Activated T-cell treated with anti-CD3 and anti-CD28 coated beads for 4 hours (primary cell): ENCODE measurements around the gene FGF12.

Experiments
- DNase-seq: peaks from one replicate; pipeline ENCODE4 v3.0.0-alpha.2; 2020

The FGF12 gene

GRCh38 chr3:192253138-192253887, 474.0 kb downstream of the FGF12 start:
- no peak for DNase-seq

DNA sequence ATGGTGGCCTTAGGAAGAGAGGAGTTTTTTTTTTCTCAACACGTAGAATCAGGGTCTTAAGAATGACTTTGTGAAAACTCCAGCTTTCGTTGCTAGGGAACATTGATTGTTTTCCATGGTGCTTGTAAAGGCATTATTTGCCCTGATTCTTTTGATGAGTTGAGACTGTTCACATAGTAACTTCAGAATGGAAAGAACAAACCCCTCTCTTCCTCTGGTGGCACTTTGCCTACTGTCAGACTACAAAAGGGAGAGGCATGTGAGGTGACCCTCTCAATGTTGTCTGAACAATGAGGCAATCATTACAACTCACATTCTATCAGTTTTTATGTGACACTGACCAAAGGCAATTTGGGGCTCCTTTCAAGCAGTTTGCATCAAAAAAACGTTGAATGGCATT, 477.8 kb downstream of the FGF12 start:
- no peak for DNase-seq

- DNase-seq = no peak
These were observed 480.3 kb downstream of the FGF12 start for GRCh38 chr3:192246847-192247559.

DNA sequence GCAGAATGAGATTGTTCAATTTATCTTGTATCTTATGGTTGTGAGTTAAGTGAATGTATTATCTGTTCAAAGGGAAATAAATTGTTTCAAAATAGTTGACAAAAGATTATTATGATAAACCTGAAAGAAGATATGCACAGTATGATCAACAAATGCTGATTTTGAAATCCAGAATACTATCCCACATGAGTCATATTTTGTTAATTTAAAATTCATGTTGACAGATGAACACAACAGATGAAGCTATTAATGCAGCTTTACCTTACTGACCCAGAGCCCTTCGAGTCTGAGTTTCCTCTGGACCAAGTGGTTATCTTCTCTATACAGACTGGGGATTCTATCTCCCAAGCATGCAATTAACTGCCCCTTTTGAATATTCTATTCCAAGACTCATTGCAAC, 482.8 kb downstream of the FGF12 start:
- DNase-seq = no peak

DNA sequence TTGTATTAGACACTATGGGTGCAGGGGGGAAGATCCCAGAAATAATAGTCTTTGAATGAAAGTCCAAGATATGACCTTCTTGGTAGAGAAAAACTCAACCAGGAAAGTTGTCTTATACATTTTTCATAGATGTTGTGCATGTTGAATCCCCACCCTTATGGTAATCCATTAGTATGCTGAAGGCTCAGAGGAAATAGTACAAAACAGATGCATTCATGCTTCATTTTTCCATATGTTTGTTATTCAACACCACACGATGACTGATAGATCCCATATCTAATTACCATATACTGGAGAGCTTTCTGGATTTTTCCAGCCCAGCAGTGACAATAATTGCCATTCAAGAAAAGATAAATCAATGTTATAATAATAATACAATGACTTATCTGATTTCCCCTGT, 487.4 kb downstream of the FGF12 start:
- no peak for DNase-seq

- no peak for DNase-seq
These were observed 489.2 kb downstream of the FGF12 start for GRCh38 chr3:192237992-192238608.

DNA sequence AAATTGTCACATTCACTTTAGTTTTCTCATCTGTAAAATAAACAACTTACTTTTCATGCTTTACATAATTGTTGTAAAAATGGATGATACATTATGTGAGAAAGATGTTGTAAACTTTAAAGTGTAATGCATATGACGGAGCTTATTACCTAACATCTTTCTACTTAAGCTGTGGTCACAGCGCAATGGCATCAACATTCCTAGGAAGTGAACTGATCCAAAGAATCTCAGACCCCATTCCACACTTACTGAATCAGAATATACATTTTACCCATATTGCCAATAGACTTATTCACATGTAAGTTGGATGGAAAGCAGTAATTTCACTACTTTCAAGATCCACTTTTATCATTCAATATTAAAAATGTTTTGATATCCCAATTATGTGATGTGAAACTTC, 497.5 kb downstream of the FGF12 start:
- DNase-seq = no peak

- no peak for DNase-seq
These were observed 502.6 kb downstream of the FGF12 start for GRCh38 chr3:192224634-192225155.

GRCh38 chr3:192223815-192224214, 503.5 kb downstream of the FGF12 start:
- DNase-seq = no peak

DNA sequence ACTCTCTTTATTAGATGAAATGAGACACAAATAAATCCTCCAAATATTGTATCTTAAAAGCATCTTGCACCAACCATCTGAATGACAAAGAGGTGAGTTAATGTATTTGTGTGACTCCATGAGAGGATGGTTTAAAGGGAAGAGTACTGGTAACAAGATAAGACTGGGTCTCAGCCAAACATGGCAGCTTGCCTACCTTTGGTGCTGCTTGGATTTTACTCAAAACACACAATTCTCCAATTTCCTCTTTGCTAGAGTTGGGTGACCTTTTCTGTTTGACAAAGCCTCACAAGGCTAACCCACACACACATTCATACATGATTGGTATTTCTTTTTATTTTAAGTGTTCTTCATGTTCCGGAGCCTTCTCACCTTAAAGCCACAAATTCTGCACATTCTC, 506.4 kb downstream of the FGF12 start:
- no peak for DNase-seq

- no peak for DNase-seq
These were observed 507.4 kb downstream of the FGF12 start for GRCh38 chr3:192219926-192220325.

GRCh38 chr3:192216067-192216466, 511.3 kb downstream of the FGF12 start:
- no peak for DNase-seq

- DNase-seq = no peak
These were observed 514.4 kb downstream of the FGF12 start for GRCh38 chr3:192212979-192213378.

DNA sequence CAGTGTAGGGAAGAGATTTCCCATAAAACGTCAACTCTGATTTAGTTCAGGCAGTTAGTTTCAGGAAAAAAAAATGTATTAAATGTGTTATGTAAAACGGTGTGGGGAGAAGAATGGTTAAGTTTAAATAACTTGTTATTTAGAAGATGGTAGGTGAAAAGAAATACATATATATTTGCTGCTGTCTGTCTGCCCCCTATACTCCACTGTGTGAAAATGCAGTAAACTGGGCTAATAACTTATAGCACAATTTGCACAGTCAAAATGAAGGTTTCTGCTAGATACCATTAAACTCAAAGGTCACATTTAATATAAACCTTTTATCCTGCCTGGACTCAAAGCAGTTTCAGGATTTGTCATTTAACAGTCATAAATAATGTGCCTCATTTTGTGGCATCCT, 515.0 kb downstream of the FGF12 start:
- no peak for DNase-seq

DNA sequence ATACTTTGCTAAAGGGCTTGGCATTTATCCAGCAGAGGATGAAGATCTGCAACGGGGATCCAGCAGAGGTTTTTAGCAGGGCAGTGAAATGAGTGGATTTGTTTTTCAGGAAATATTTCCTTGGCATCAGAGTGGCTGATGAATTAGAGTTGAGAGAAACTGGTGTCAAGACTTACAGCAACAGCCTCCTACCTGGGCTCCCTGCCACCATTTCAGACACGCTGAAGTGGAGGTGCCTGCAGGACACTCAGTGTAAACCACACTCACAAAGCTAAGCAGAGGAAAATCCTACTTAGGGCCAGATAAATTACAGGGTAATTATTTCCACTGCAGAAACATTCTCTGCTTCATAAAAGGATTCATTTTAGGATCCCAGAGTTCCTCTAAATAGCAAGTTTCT, 519.7 kb downstream of the FGF12 start:
- DNase-seq = no peak

DNA sequence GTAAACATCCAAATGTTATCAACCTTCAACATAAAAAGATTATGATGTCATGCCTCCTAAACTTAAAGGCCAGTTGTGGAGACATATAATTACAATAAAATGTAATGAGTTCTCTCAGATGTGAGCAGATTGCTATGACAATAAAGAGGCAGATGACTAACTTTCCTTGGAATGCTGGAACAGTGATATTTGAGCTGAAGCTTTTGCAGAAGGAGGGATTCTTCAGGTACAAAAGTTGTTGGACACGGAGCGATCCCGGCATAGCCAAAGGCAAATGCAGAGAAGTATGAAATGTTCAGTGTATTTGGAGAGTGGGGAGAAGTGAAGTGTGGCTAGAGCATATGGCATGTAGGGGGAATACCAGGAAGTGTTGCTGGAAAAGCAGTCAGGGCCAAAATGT, 520.1 kb downstream of the FGF12 start:
- no peak for DNase-seq

DNA sequence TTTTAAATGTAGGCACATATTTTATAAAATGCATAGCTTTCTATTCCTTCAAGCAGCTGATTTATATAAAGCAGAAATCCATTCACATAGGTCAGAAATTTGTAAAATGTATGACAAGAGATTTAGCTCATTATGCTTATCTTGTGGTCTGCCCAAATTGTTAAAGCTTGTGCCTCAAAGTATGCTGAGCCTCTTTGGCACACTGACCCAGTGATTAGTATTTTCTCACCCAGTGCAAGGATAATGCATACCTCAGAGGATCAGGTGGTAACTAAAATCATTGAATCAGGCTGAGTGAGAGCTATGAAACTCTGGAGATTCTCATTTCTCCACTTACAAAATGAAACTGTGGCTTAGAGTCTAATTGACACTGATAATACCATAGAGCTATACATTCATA, 533.3 kb downstream of the FGF12 start:
- DNase-seq = no peak

- DNase-seq = no peak
These were observed 539.0 kb downstream of the FGF12 start for GRCh38 chr3:192188218-192188835.

DNA sequence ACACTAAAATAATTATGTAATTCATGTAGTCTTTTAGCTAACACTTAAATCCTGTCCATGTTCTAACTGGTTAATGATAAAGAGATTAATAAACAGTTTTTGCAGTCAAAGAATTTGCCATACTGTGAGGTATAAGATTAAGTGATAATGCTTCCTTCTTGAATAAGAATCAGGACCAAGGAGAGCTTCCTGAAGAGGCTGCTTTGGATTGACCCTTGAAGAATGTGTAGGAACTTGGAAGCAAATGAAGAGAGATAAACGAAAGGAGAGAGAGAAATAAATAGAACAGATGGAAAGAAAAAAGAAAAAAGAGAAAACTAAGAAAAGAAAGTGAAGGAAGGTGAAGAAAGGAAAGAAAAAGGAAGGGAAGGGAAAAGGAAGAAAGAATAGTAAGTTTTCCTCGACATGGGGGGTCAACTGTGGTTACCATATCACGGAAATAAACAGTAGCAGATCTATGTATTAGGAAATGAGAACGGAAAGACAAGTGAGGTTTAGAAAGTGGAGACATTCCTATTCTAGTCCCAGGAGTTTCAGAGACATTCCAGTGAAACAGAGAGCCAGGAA, 539.8 kb downstream of the FGF12 start:
- DNase-seq = no peak

DNA sequence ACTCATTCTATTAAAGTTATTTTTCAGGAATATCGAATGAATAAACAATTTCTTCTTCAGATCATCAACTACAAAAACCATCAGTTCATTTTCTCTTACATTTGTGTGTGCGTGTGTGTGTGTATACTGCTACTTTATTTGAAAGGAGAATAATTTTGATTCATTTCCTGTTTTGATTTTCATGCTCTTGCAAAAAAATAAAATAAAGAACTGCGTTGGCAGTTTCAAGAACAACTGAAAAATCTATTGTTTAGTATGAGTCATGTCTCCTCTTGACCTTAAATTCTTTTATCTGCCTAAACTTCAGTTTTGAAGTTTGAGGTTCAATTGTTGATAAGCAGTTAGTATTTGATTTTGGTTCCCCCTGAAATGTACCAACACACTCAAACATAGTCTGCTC, 540.8 kb downstream of the FGF12 start:
- no peak for DNase-seq

- DNase-seq = no peak
These were observed 541.3 kb downstream of the FGF12 start for GRCh38 chr3:192186045-192186444.

GRCh38 chr3:192183109-192183508, 544.2 kb downstream of the FGF12 start:
- DNase-seq = no peak

GRCh38 chr3:192181151-192181550, 546.2 kb downstream of the FGF12 start:
- no peak for DNase-seq
